CD4-positive, alpha-beta memory T cell (primary cell): ENCODE data around the gene RARG. TPM values are rescaled to one million over a fixed set of nuclear protein-coding genes. Genes with fewer than 3 reads are reported as not detected.

Experiments
- CTCF ChIA-PET: fragments of 350-600 bp; sonication (Branson Sonifier 250); formaldehyde crosslinking; loops from one replicate; lab custom pipeline; 2021; ENCODE audit warnings: inconsistent platforms; ENCODE audit not compliant: partially characterized antibody; lab: Charles Lee
- POLR2A ChIA-PET: fragments of 350-600 bp; sonication (Branson Sonifier 250); formaldehyde crosslinking; loops from one replicate; lab custom pipeline; 2021; ENCODE audit not compliant: partially characterized antibody; lab: Charles Lee
- DNase-seq, 5 donors: peaks; one replicate each; pipeline versions ENCODE4 v3.0.0 to v3.0.0-alpha.2; 2020 to 2022; ENCODE audit warnings: mixed read lengths in 1 of 5
- H3K27ac ChIP-seq: one replicate; pipeline ENCODE4 v1.7.0; 2013; ENCODE audit warnings: low read depth, low read length
- H3K27me3 ChIP-seq: 2 replicates; pipeline ENCODE4 v1.7.0; 2013; ENCODE audit warnings: mild to moderate bottlenecking, low read length, moderate library complexity; ENCODE audit not compliant: insufficient read depth
- H3K36me3 ChIP-seq: 2 replicates; pipeline ENCODE4 v1.7.0; 2013; ENCODE audit warnings: mild to moderate bottlenecking, low read length, moderate library complexity; ENCODE audit not compliant: insufficient read depth
- H3K4me1 ChIP-seq: 2 replicates; pipeline ENCODE4 v1.7.0; 2013; ENCODE audit warnings: mild to moderate bottlenecking, low read length, moderate library complexity; ENCODE audit not compliant: insufficient read depth
- H3K4me3 ChIP-seq, 2 donors: one replicate each; pipeline ENCODE4 v1.7.0; 2013; ENCODE audit warnings: low read length in 2 of 2, mild to moderate bottlenecking in 1 of 2
- H3K9me3 ChIP-seq, 2 donors: one replicate each; pipeline ENCODE4 v1.7.0; 2013; ENCODE audit warnings: low read length in 2 of 2, control low read depth in 1 of 2; ENCODE audit not compliant: control insufficient read depth in 1 of 2
- H3K27ac Mint-ChIP-seq, 7 donors: one replicate each; pipeline ENCODE4 v1.8.0; 2020 to 2021; ENCODE audit warnings: mixed read lengths in 7 of 7, mild to moderate bottlenecking in 6 of 7, inconsistent platforms in 3 of 7, moderate library complexity in 3 of 7
- H3K27me3 Mint-ChIP-seq, 2 donors: one replicate each; pipeline ENCODE4 v1.8.0; 2020 to 2021; ENCODE audit warnings: mixed read lengths in 2 of 2
- H3K36me3 Mint-ChIP-seq, 2 donors: one replicate each; pipeline ENCODE4 v1.8.0; 2020 to 2021; ENCODE audit warnings: mixed read lengths in 2 of 2, inconsistent platforms in 1 of 2, mild to moderate bottlenecking in 1 of 2
- H3K4me1 Mint-ChIP-seq, 4 donors: one replicate each; pipeline ENCODE4 v1.8.0; 2020 to 2021; ENCODE audit warnings: mixed read lengths in 4 of 4, mild to moderate bottlenecking in 1 of 4
- H3K4me3 Mint-ChIP-seq, 8 donors: one replicate each; pipeline ENCODE4 v1.8.0; 2020 to 2021; ENCODE audit warnings: mixed read lengths in 8 of 8, mild to moderate bottlenecking in 7 of 8, moderate library complexity in 6 of 8, inconsistent platforms in 3 of 8
- H3K9me3 Mint-ChIP-seq, 8 donors: one replicate each; pipeline ENCODE4 v1.8.0; 2020 to 2021; ENCODE audit warnings: mixed read lengths in 8 of 8, mild to moderate bottlenecking in 5 of 8, inconsistent platforms in 3 of 8, moderate library complexity in 1 of 8
- intact Hi-C: fragments of 100-400 bp; cut with micrococcal nuclease; formaldehyde crosslinking; loops from one replicate; pipeline ENCODE4 v1.15.1; 2023
- polyA plus RNA-seq, 2 donors: library from polyadenylated mRNA; unstranded; fragments of 300-500 nt; fragmentation: Illumina TruSeq; gene quantifications; one replicate each; pipeline ENCODE4 v1.2.3, GENCODE V29; 2021
- total RNA-seq, 2 experiments: library from RNA; stranded (reverse); gene quantifications; one replicate each; pipeline ENCODE4 v1.2.3, GENCODE V29; 2021

The RARG gene
- total and polyA plus RNA-seq, 4 experiments from 2014 or later = 13.2 to 86.0 (median 54.9) TPM

- H3K9me3 ChIP-seq = no peaks in the 10 kb centered on the region
- ChIA-PET CTCF (interaction anchor here (1.1 to 2.7 kb wide), 7 partner anchors 15 to 77 kb away, joined by 3 to 17 read pairs (median 4); no protein-coding TSS in a partner anchor), POLR2A (interaction anchor here (0.6 to 16.9 kb wide), 13 partner anchors 9 to 205 kb away, joined by 3 to 333 read pairs (median 4); partner anchors contain the start of genes AAAS, CSAD, ESPL1 and ITGB7)
- Mint-ChIP-seq H3K27ac (peak overlapping the region; percentile 94 to 99 (median 96)), H3K36me3 (peaks cover 0 to 3% of the 10 kb centered on the region in 2 donors), H3K4me3 (peak overlapping the region; percentile 11 to 87 (median 74)), H3K9me3 (no peaks in the 10 kb centered on the region), H3K27me3 (no peaks in the 10 kb centered on the region), H3K4me1 (peaks cover 44 to 61% (median 54%) of the 10 kb centered on the region in 4 donors)
- H3K36me3 ChIP-seq = no peaks in the 10 kb centered on the region
- peak overlapping the region; percentile 71 for H3K27ac ChIP-seq
- intact Hi-C loops = no loop called here
- H3K4me3 ChIP-seq = peak overlapping the region in 1 of 2 donors; percentile 22
- DNase-seq = peak; percentile 73 to 91 (median 81)
- H3K4me1 ChIP-seq = peaks cover 57% of the 10 kb centered on the region
- no peaks in the 10 kb centered on the region for H3K27me3 ChIP-seq
Observed at GRCh38 chr12:53236443-53237111, 4.6 kb upstream of the RARG start.

GRCh38 chr12:53235742-53236442 lies 3.9 kb upstream of the RARG start:
- Mint-ChIP-seq H3K9me3 (no peaks in the 10 kb centered on the region), H3K4me3 (peak overlapping the region; percentile 28 to 87 (median 74)), H3K4me1 (peaks cover 45 to 68% (median 53%) of the 10 kb centered on the region in 4 donors), H3K27me3 (no peaks in the 10 kb centered on the region), H3K27ac (peak overlapping the region; percentile 94 to 99 (median 96)), H3K36me3 (peaks cover 0 to 3% of the 10 kb centered on the region in 2 donors)
- no peaks in the 10 kb centered on the region for H3K9me3 ChIP-seq
- no peaks in the 10 kb centered on the region for H3K27me3 ChIP-seq
- intact Hi-C loops = no loop called here
- ChIA-PET POLR2A (interaction anchor here (0.6 to 16.9 kb wide), 15 partner anchors 8 to 206 kb away, joined by 3 to 333 read pairs (median 4); partner anchors contain the start of genes AAAS, CSAD, ESPL1 and ITGB7), CTCF (interaction anchor here (0.7 to 2.7 kb wide), 9 partner anchors 15 to 76 kb away, joined by 3 to 17 read pairs (median 3); no protein-coding TSS in a partner anchor)
- peak overlapping the region in 1 of 2 donors; percentile 22 for H3K4me3 ChIP-seq
- no peak for DNase-seq
- H3K27ac ChIP-seq = peak overlapping the region; percentile 71
- peaks cover 63% of the 10 kb centered on the region for H3K4me1 ChIP-seq
- no peaks in the 10 kb centered on the region for H3K36me3 ChIP-seq

DNA sequence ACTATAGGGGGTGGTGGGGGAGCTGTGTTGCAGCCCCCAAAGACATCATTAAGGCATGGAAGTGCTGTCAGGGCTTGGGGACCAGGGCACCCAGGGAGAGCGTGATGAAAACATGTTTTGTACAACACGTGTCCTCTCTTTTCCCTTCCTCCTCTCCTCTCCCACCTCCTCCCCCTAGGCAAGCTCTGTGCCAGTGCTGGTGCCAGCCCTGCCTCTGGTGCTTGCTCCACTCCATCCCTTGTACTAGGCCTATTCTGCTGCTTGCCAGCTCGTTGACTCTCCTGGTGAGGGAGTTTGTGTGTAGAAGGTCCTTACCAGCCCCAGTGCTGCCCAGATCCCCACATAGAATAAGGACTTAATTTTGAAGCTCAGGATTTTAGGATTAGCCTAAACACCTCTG lies 3.2 kb upstream of the RARG start:
- Histone ChIP-seq H3K27ac (peak overlapping the region; percentile 71), H3K4me3 (no peak overlapping the region), H3K36me3 (no peaks in the 10 kb centered on the region), H3K9me3 (no peaks in the 10 kb centered on the region), H3K4me1 (peaks cover 70% of the 10 kb centered on the region), H3K27me3 (no peaks in the 10 kb centered on the region)
- no peak for DNase-seq
- Mint-ChIP-seq H3K4me1 (peaks cover 46 to 72% (median 58%) of the 10 kb centered on the region in 4 donors), H3K27ac (peak overlapping the region; percentile 94 to 99 (median 96)), H3K9me3 (no peaks in the 10 kb centered on the region), H3K4me3 (peak overlapping the region in 5 of 8 donors; percentile 1 to 83 (median 50)), H3K27me3 (no peaks in the 10 kb centered on the region), H3K36me3 (peaks cover 0 to 3% of the 10 kb centered on the region in 2 donors)
- ChIA-PET CTCF (interaction anchor here (1.3 to 1.8 kb wide), 4 partner anchors 15 to 75 kb away, joined by 3 to 7 read pairs (median 4); no protein-coding TSS in a partner anchor), POLR2A (interaction anchor here (1.0 to 16.9 kb wide), 7 partner anchors 9 to 206 kb away, joined by 3 to 333 read pairs (median 4); partner anchors contain the start of genes ESPL1, ITGB7 and PRR13)
- intact Hi-C loops = no loop called here

- Histone ChIP-seq H3K27ac (peak overlapping the region; percentile 71), H3K36me3 (no peaks in the 10 kb centered on the region), H3K9me3 (no peaks in the 10 kb centered on the region), H3K4me1 (peaks cover 77% of the 10 kb centered on the region), H3K4me3 (no peak overlapping the region), H3K27me3 (no peaks in the 10 kb centered on the region)
- no peak for DNase-seq
- H3K9me3 Mint-ChIP-seq = no peaks in the 10 kb centered on the region
- peaks cover 52 to 75% (median 64%) of the 10 kb centered on the region in 4 donors for H3K4me1 Mint-ChIP-seq
- peak overlapping the region in 6 of 8 donors; percentile 47 to 97 (median 74) for H3K4me3 Mint-ChIP-seq
- H3K27ac Mint-ChIP-seq = peak overlapping the region; percentile 92 to 99 (median 96)
- CTCF ChIA-PET = interaction anchor here (1.0 to 2.3 kb wide), 4 partner anchors 9 to 35 kb away, joined by 3 to 6 read pairs (median 4); no protein-coding TSS in a partner anchor
- no peaks in the 10 kb centered on the region for H3K27me3 Mint-ChIP-seq
- intact Hi-C loops = no loop called here
- POLR2A ChIA-PET = interaction anchor here (1.1 to 16.9 kb wide), 4 partner anchors 10 to 28 kb away, joined by 3 to 333 read pairs (median 14); partner anchors contain the start of gene ITGB7
- peaks cover 0 to 3% of the 10 kb centered on the region in 2 donors for H3K36me3 Mint-ChIP-seq
Observed at GRCh38 chr12:53234271-53234914, 2.4 kb upstream of the RARG start.

- Mint-ChIP-seq H3K36me3 (peaks cover 0 to 3% of the 10 kb centered on the region in 2 donors), H3K27ac (peak overlapping the region; percentile 94 to 98 (median 96)), H3K27me3 (no peaks in the 10 kb centered on the region), H3K4me3 (peak overlapping the region; percentile 68 to 98 (median 92)), H3K9me3 (no peaks in the 10 kb centered on the region), H3K4me1 (peaks cover 55 to 82% (median 69%) of the 10 kb centered on the region in 4 donors)
- CTCF ChIA-PET = interaction anchor here (0.7 to 2.4 kb wide), 10 partner anchors 10 to 35 kb away, joined by 3 to 7 read pairs (median 4); no protein-coding TSS in a partner anchor
- no peaks in the 10 kb centered on the region for H3K9me3 ChIP-seq
- no peaks in the 10 kb centered on the region for H3K36me3 ChIP-seq
- DNase-seq = no peak
- peak overlapping the region; percentile 63 to 90 for H3K4me3 ChIP-seq
- H3K4me1 ChIP-seq = peaks cover 84% of the 10 kb centered on the region
- POLR2A ChIA-PET = interaction anchor here (1.4 to 16.9 kb wide), 4 partner anchors 15 to 27 kb away, joined by 4 to 333 read pairs (median 16); partner anchors contain the start of gene ITGB7
- H3K27ac ChIP-seq = peak overlapping the region; percentile 71
- intact Hi-C loops = no loop called here
- no peaks in the 10 kb centered on the region for H3K27me3 ChIP-seq
Observed at GRCh38 chr12:53233671-53234121, 1.7 kb upstream of the RARG start.
